LNCaP clone FGC (cell line): ENCODE data around the gene FZD10.

ENCODE experiments used
- DNase-seq: peaks from one replicate; pipeline ENCODE4 v3.0.0-alpha.2; 2011; ENCODE audit warnings: low read depth
- H3K4me3 ChIP-seq: 2 replicates; pipeline ENCODE4 v1.5.1; 2011; ENCODE audit warnings: mild to moderate bottlenecking, low read depth, low read length, control low read depth
- CTCF ChIP-seq: IDR thresholded peaks from 2 replicates; pipeline ENCODE4 v1.5.1; 2012; ENCODE audit warnings: mild to moderate bottlenecking; ENCODE audit not compliant: control insufficient read depth, insufficient read depth; ENCODE audit errors: extremely low read depth

The FZD10 gene

DNA sequence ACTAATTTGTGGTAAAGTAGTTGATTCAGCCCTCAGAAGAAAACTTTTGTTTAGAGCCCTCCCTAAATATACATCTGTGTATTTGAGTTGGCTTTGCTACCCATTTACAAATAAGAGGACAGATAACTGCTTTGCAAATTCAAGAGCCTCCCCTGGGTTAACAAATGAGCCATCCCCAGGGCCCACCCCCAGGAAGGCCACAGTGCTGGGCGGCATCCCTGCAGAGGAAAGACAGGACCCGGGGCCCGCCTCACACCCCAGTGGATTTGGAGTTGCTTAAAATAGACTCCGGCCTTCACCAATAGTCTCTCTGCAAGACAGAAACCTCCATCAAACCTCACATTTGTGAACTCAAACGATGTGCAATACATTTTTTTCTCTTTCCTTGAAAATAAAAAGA, 2.7 kb downstream of the FZD10 start:
- TF ChIP-seq CTCF: no peak
- no peak for DNase-seq
- no peak overlapping the region for H3K4me3 ChIP-seq

DNA sequence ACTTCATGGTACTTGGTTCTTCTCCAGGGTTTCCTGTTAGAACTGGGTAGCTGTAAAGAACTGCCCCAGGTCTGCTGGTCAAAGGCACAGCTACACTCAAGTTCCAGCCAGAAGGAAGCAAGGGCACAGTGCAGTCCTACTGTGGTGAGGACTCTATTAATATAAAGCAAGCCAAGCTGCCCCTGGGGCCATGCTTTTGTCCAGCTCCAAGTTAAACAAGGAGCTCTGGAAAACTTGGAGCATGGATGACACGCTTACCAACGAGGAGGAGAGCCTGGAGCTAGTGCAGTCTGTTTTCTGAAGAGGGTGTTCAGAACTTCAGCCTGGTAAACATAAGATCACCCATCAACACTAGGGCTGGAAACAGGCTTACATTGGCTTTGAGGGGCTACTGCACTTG, 4.0 kb downstream of the FZD10 start:
- no peak overlapping the region for H3K4me3 ChIP-seq
- no peak for TF ChIP-seq CTCF
- no peak for DNase-seq

DNA sequence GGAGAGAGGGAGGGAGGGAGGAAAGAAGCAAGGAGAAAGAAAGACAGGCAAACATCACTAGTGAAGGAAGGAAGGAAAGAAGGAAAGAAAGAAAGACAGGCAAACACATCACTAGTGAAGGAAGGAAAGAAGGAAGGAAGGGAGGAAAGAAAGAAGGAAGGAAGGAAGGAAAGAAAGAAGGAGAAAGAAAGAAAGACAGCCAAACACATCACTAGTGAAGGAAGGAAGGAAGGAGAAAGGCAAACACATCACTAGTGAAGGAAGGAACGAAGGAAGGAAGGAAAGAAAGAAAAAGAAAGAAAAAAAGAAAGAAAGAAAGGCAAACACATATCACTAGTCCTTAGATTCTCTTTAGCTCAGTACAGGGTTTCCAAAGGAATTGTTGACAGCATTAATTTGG, 5.3 kb downstream of the FZD10 start:
- H3K4me3 ChIP-seq: no peak overlapping the region
- no peak for TF ChIP-seq CTCF
- DNase-seq: no peak

DNA sequence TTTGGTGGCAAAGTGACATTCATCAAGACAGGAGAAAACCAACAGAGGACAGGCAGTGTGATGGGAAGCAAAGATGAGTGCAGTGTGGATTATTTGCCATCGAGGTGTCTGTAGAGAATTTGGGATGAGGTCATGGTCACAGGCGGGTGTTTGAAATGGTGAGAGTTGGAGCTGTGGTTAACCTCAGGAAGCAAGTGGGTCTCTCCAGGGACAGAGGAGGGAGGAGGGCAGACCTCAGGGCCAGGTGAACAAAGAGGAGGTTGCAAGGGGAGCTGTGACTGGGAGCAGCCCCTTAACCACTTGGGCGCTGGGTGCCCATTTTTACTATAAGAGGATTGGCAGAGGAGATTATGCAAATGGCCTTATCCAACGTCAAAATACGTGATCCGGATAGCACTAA, 7.0 kb downstream of the FZD10 start:
- DNase-seq: no peak
- H3K4me3 ChIP-seq: no peak overlapping the region
- TF ChIP-seq CTCF: no peak

GRCh38 chr12:130169924-130170323, 7.7 kb downstream of the FZD10 start:
- TF ChIP-seq CTCF: no peak
- no peak for DNase-seq
- no peak overlapping the region for H3K4me3 ChIP-seq

DNA sequence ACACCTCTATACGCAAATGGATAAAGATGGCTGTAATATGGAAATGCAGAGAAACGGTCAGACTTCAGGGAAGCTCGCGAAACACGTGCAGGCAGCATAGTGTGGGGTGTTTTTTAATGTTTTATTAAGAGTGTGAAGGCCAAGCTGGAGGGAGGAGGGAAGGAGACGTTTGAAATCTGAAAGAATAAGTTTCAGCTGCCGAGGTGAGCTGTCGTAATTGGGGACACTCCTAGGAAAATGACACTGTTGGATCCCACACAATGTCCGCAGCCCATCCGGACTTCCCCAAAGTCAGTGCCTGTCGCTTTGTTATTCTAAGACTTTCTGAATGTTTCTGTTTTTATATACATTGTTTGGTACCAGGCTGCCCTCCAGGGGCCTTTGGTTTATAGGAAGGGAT, 8.3 kb downstream of the FZD10 start:
- no peak for DNase-seq
- TF ChIP-seq CTCF: no peak
- H3K4me3 ChIP-seq: no peak overlapping the region

DNA sequence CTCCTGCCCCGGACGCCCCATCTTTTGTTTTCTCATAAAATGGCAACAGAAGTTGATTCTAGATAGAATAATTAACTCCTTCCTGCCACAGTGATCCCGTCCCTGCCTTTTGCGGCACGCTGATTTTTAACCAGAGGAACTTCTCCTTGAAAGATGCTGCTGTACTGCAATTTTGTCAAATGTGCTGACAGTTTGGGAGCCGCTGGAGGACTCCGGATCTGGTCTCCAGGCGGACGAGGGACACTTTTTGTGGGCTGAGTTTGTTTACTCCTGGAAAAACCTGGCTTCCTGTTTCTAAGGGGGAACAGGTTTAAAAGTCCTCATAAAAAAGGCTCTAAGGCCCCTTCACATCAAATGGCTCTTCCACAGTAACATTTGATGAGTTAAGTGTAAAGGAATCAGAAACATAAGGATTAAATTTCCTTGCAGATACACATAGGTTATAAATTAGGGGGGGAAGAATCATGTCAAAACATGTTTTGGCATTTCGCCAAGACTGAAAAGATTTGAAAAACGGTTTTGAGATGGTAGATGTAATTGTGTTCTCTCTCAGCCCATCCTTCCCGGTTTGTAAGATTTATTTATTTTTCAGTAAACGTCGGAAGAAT, 15.5 kb downstream of the FZD10 start:
- DNase-seq: no peak
- H3K4me3 ChIP-seq: no peak overlapping the region
- TF ChIP-seq CTCF: no peak
